Measurements from ENCODE around the gene C10orf53.
"Not testable (repeated sequence)": the region's sequence is repeated elsewhere in the genome, so short reads cannot be mapped to it uniquely, and the experiment has no call there.

Gene C10orf53

DNA sequence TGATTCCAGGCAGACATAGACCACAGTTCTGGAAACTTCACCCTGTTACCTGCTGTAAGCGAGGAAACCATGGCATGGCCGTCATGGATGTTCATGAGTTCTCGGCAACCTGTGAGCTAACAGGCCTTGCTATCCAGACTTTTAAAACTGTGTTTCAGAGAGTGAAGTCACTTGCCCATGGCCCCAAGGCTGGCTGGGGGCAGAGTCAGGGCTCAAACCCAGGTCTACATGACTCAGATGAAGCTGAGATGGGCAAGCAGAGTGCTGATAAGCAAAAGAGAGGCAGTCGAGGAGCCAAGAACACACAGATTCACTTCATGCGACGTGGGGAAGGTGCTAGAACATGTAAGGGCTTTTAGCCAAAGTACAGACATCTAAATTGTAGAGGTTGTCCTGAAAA lies 31.5 kb downstream of the C10orf53 start:
- ChIA-PET POLR2A (no interaction called here), CTCF (no interaction called here)
- DNase-seq (ENCODE audit: extremely low spot score) = no peak
- TF ChIP-seq NFRKB (IDR thresholded peaks at IDR 0.05) = no peak
- TF ChIP-seq LEF1 (IDR thresholded peaks at IDR 0.05; ENCODE audit: borderline replicate concordance) = no peak

DNA sequence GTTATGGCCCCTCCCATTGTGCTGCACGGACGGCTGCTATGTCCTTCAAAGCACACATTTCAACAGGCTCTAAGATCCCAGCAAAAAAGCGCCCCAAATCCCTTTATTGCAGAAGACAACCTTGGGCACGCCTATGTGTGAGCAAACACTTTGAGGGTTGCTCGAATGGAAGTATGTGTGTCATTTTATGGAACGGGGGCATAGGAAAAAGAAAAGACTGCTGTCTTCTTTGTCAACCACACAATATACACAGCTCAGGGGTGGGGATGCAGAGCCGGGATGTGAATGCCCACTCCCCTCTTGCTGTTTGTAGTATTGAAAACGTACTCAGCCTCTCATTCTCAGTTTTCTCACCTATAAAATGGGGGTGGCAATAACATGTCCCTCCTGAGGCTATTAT lies 32.0 kb downstream of the C10orf53 start:
- TF ChIP-seq HDGF (IDR thresholded peaks at IDR 0.05; ENCODE audit: borderline replicate concordance) = no peak
- TF ChIP-seq SP1 (IDR thresholded peaks at IDR 0.05) = no peak
- TF ChIP-seq BHLHE40 (IDR thresholded peaks at IDR 0.05; ENCODE audit: borderline replicate concordance) = no peak
- no peak for TF ChIP-seq LEF1 (IDR thresholded peaks at IDR 0.05; ENCODE audit: borderline replicate concordance)
- TF ChIP-seq, protein P1, sequence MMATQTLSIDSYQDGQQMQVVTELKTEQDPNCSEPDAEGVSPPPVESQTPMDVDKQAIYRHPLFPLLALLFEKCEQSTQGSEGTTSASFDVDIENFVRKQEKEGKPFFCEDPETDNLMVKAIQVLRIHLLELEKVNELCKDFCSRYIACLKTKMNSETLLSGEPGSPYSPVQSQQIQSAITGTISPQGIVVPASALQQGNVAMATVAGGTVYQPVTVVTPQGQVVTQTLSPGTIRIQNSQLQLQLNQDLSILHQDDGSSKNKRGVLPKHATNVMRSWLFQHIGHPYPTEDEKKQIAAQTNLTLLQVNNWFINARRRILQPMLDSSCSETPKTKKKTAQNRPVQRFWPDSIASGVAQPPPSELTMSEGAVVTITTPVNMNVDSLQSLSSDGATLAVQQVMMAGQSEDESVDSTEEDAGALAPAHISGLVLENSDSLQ (IDR thresholded peaks at IDR 0.05) = no peak
- TF ChIP-seq TARDBP (IDR thresholded peaks at IDR 0.05) = no peak
- no peak for TF ChIP-seq SUZ12 (IDR thresholded peaks at IDR 0.05)
- no peak for TF ChIP-seq FOXM1 (IDR thresholded peaks at IDR 0.05; ENCODE audit: borderline replicate concordance)
- no peak for TF ChIP-seq ARNT (IDR thresholded peaks at IDR 0.05)
- TF ChIP-seq NFRKB (IDR thresholded peaks at IDR 0.05) = no peak
- no peak for TF ChIP-seq CTBP1 (IDR thresholded peaks at IDR 0.05; ENCODE audit: borderline replicate concordance)
- TF ChIP-seq L3MBTL2 (conservative IDR thresholded peaks at IDR 0.05) = no peak
- no peak for TF ChIP-seq FOXK2 (IDR thresholded peaks at IDR 0.05)
- no peak for TF ChIP-seq ZNF384 (IDR thresholded peaks at IDR 0.05)
- CTCF ChIA-PET = no interaction called here
- POLR2A ChIA-PET = no interaction called here
- no peak for DNase-seq (ENCODE audit: extremely low spot score)

DNA sequence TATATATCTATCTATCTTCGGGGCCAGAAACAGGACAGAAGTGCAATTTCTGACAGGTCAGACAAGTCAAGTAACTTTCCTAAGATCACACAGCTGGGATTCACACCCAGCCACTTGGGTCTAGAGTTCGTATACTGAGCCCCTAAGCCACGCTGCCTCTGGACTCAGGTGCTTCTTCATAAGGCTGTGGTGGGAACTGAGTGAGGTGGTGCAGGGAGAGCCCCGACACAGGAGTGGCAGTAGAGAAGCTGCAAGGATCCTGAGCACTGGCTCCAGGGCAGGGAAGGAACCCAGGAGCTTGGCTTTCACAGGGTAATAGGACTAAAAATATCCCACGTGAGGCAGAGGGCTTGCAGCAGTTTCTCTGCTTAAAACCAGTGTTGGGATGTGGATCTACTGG lies 33.8 kb downstream of the C10orf53 start:
- POLR2A ChIA-PET = no interaction called here
- no peak for TF ChIP-seq ZNF384 (IDR thresholded peaks at IDR 0.05)
- TF ChIP-seq HDGF (IDR thresholded peaks at IDR 0.05; ENCODE audit: borderline replicate concordance) = no peak
- TF ChIP-seq CTBP1 (IDR thresholded peaks at IDR 0.05; ENCODE audit: borderline replicate concordance) = no peak
- TF ChIP-seq L3MBTL2 (conservative IDR thresholded peaks at IDR 0.05) = no peak
- TF ChIP-seq TARDBP (IDR thresholded peaks at IDR 0.05) = no peak
- no peak for TF ChIP-seq SP1 (IDR thresholded peaks at IDR 0.05)
- TF ChIP-seq SUZ12 (IDR thresholded peaks at IDR 0.05) = no peak
- no peak for TF ChIP-seq FOXA1 (IDR thresholded peaks at IDR 0.05)
- no peak for TF ChIP-seq FOXM1 (IDR thresholded peaks at IDR 0.05; ENCODE audit: borderline replicate concordance)
- TF ChIP-seq BHLHE40 (IDR thresholded peaks at IDR 0.05; ENCODE audit: borderline replicate concordance) = no peak
- DNase-seq (ENCODE audit: extremely low spot score) = no peak
- CTCF ChIA-PET = no interaction called here

DNA sequence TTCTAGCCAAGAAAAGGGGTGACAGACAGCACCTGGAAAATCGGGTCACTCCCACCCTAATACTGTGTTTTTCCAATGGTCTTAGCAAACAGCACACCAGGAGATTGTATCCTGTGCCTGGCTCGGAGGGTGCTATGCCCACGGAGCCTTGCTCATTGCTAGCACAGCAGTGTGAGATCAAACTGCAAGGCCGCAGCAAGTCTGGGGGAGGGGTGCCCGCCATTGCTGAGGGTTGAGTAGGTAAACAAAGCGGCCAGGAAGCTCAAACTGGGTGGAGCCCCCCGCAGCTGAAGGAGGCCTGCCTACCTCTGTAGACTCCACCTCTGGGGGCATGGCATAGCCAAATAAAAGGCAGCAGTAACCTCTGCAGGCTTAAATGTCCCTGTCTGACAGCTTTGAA lies 35.7 kb downstream of the C10orf53 start:
- DNase-seq (ENCODE audit: extremely low spot score); POLR2A ChIA-PET; CTCF ChIA-PET: not testable (repeated sequence)

DNA sequence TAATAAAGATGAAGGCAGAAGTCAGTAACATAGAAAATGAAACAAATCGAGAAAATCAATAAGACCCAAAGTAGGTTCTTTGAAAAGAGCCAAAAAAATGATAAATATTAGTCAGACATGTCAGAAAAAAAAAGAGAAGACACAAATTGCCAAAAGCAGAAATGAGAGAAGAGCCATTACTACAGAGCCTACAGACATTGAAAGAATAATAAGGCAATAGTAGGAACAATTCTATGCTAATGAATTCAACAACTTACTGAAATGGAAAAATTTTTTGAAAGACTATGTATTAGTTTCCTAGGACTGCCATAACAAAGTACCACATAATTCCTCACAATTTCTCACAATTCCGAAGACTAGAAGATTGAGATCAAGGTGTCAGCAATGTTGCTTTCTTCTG lies 47.1 kb downstream of the C10orf53 start:
- DNase-seq (ENCODE audit: extremely low spot score) = no peak

DNA sequence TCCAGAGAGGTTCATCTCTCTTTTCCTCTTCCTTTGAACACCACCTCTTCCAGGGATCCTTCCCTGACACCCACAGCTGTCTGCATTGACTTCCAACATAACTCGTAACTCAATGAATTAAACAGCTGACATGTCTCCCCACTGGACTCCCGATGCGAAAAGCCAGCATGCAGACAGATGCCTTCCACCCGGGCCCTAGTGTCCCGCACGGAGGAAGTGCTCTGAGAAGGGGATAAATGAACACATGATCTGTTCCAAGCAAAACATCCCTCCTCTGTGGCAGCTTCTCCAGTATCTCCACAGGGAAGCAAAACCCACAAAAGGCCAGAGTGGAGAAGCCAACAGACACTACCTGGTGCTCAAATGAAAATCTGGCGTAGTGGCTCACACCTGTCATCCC lies 54.4 kb downstream of the C10orf53 start:
- TF ChIP-seq LEF1 (IDR thresholded peaks at IDR 0.05; ENCODE audit: borderline replicate concordance) (no peak), ZNF384 (IDR thresholded peaks at IDR 0.05) (no peak), ELF4 (IDR thresholded peaks at IDR 0.05) (no peak), FOXA1 (IDR thresholded peaks at IDR 0.05) (no peak), L3MBTL2 (conservative IDR thresholded peaks at IDR 0.05) (no peak), ARNT (IDR thresholded peaks at IDR 0.05) (no peak), BHLHE40 (IDR thresholded peaks at IDR 0.05; ENCODE audit: borderline replicate concordance) (no peak), SP1 (IDR thresholded peaks at IDR 0.05) (no peak), SUZ12 (IDR thresholded peaks at IDR 0.05) (no peak), FOXK2 (IDR thresholded peaks at IDR 0.05) (no peak), HDGF (IDR thresholded peaks at IDR 0.05; ENCODE audit: borderline replicate concordance) (no peak), NFRKB (IDR thresholded peaks at IDR 0.05) (no peak), CTBP1 (IDR thresholded peaks at IDR 0.05; ENCODE audit: borderline replicate concordance) (no peak), FOXM1 (IDR thresholded peaks at IDR 0.05; ENCODE audit: borderline replicate concordance) (no peak), TARDBP (IDR thresholded peaks at IDR 0.05) (no peak)
- TF ChIP-seq, protein P1 (IDR thresholded peaks at IDR 0.05) = no peak
- DNase-seq (ENCODE audit: extremely low spot score) = no peak
- CTCF ChIA-PET = no interaction called here
- POLR2A ChIA-PET = no interaction called here

More for the DNA sequence above, 47.1 kb downstream of the C10orf53 start:
- POLR2A ChIA-PET = no interaction called here
- CTCF ChIA-PET = no interaction called here
- TF ChIP-seq SUZ12 (IDR thresholded peaks at IDR 0.05) (no peak), FOXM1 (IDR thresholded peaks at IDR 0.05; ENCODE audit: borderline replicate concordance) (no peak)

DNA sequence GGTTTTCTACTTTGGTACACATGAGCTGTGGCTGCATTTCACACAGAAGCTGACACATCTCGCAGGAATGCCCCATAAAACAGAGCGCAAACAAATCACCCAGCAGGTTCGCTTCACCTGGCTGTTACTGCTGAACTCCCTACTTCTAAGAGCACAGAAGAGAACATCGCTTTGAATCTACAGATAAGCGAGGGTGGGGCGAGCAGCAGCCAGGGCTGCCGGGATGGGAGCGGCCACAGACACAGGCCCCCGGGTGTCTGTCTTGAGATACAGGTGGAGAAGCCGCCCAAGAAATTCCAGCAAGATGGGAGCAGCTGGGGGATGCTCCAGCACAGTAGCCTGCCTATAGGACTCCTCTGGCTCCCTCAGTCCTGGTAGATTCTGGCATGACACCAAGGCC lies 55.2 kb downstream of the C10orf53 start:
- ChIA-PET CTCF (no interaction called here), POLR2A (no interaction called here)
- no peak for TF ChIP-seq HDGF (IDR thresholded peaks at IDR 0.05; ENCODE audit: borderline replicate concordance)
- TF ChIP-seq FOXM1 (IDR thresholded peaks at IDR 0.05; ENCODE audit: borderline replicate concordance) = no peak
- no peak for TF ChIP-seq LEF1 (IDR thresholded peaks at IDR 0.05; ENCODE audit: borderline replicate concordance)
- no peak for TF ChIP-seq L3MBTL2 (conservative IDR thresholded peaks at IDR 0.05)
- TF ChIP-seq ELF4 (IDR thresholded peaks at IDR 0.05) = no peak
- no peak for DNase-seq (ENCODE audit: extremely low spot score)

DNA sequence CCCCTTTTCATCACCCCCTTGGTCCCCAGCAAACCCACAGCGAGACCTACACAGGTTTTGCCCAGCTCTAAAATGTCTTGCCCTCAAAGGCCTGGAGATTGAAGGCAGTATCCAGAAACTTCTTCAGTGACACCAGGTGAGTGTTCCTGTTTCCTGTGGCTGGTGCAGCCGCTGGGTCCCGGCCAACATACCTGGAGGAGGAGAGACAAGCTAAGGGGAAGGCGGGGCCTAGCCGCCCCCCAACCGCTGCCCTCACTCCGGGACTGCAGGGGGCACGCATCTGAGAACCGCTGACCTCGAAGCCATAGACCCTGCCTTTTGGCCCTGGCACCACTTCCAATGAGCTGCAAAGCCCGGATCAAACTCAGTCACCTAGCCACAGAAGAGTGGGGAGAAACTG lies 55.7 kb downstream of the C10orf53 start:
- POLR2A ChIA-PET = no interaction called here
- CTCF ChIA-PET = no interaction called here
- TF ChIP-seq SUZ12 (IDR thresholded peaks at IDR 0.05) = no peak
- no peak for TF ChIP-seq NFRKB (IDR thresholded peaks at IDR 0.05)
- TF ChIP-seq FOXA1 (IDR thresholded peaks at IDR 0.05) = no peak
- no peak for TF ChIP-seq HDGF (IDR thresholded peaks at IDR 0.05; ENCODE audit: borderline replicate concordance)
- no peak for TF ChIP-seq ELF4 (IDR thresholded peaks at IDR 0.05)
- TF ChIP-seq LEF1 (IDR thresholded peaks at IDR 0.05; ENCODE audit: borderline replicate concordance) = no peak
- TF ChIP-seq CTBP1 (IDR thresholded peaks at IDR 0.05; ENCODE audit: borderline replicate concordance) = no peak
- TF ChIP-seq ZNF384 (IDR thresholded peaks at IDR 0.05) = no peak
- no peak for TF ChIP-seq BHLHE40 (IDR thresholded peaks at IDR 0.05; ENCODE audit: borderline replicate concordance)
- TF ChIP-seq TARDBP (IDR thresholded peaks at IDR 0.05) = no peak
- TF ChIP-seq FOXM1 (IDR thresholded peaks at IDR 0.05; ENCODE audit: borderline replicate concordance) = no peak
- TF ChIP-seq, protein P1 (IDR thresholded peaks at IDR 0.05) = no peak
- TF ChIP-seq SP1 (IDR thresholded peaks at IDR 0.05) = no peak
- TF ChIP-seq ARNT (IDR thresholded peaks at IDR 0.05) = no peak
- no peak for TF ChIP-seq FOXK2 (IDR thresholded peaks at IDR 0.05)
- TF ChIP-seq L3MBTL2 (conservative IDR thresholded peaks at IDR 0.05) = no peak
- DNase-seq (ENCODE audit: extremely low spot score) = no peak

Data from HEK293T (cell line).